DOHH2 (cell line): ENCODE results near the gene TEAD3.

Source experiments
- H3F3A ChIP-seq: fragments of 200-600 bp; sonication (generic), shearing (Covaris generic); 2 replicates; pipeline ENCODE4 v1.6.0; 2016; ENCODE audit warnings: antibody characterized with exemption, mild to moderate bottlenecking; ENCODE audit not compliant: control insufficient read depth, insufficient read depth
- H3K27ac ChIP-seq: fragments of 200-600 bp; sonication (generic); 2 replicates; pipeline ENCODE4 v1.5.1; 2014; ENCODE audit warnings: low read depth, mild to moderate bottlenecking, low read length, moderate library complexity
- H3K27me3 ChIP-seq: fragments of 200-600 bp; sonication (generic); 2 replicates; pipeline ENCODE4 v1.6.1; 2014; ENCODE audit warnings: mild to moderate bottlenecking, low read length, mixed read lengths; ENCODE audit not compliant: control insufficient read depth
- H3K36me3 ChIP-seq: fragments of 200-600 bp; sonication (generic); 2 replicates; pipeline ENCODE4 v1.6.1; 2014; ENCODE audit warnings: mild to moderate bottlenecking, low read length, moderate library complexity, mixed read lengths; ENCODE audit not compliant: control insufficient read depth
- H3K4me1 ChIP-seq: fragments of 200-600 bp; sonication (generic); 2 replicates; pipeline ENCODE4 v1.6.1; 2014; ENCODE audit warnings: mild to moderate bottlenecking, low read length, mixed read lengths; ENCODE audit not compliant: control insufficient read depth
- H3K4me2 ChIP-seq: fragments of 200-600 bp; sonication (generic); 2 replicates; pipeline ENCODE4 v1.6.0; 2014; ENCODE audit warnings: mild to moderate bottlenecking, low read length, moderate library complexity
- H3K4me3 ChIP-seq: fragments of 200-600 bp; sonication (generic); 2 replicates; pipeline ENCODE4 v1.5.1; 2014; ENCODE audit warnings: mild to moderate bottlenecking, low read length, mixed read lengths
- H3K79me2 ChIP-seq: fragments of 200-600 bp; sonication (generic); 2 replicates; pipeline ENCODE4 v1.6.1; 2014; ENCODE audit warnings: mild to moderate bottlenecking, low read length, mixed read lengths; ENCODE audit not compliant: control insufficient read depth
- H3K9me2 ChIP-seq: fragments of 200-600 bp; sonication (generic); replicated peaks from 2 replicates; pipeline ENCODE4 v1.6.1; 2014; ENCODE audit warnings: mild to moderate bottlenecking, low read length, mixed read lengths; ENCODE audit not compliant: control insufficient read depth
- H3K9me3 ChIP-seq: fragments of 200-600 bp; sonication (generic); 2 replicates; pipeline ENCODE4 v1.6.1; 2014; ENCODE audit warnings: antibody characterized with exemption, low read length, mixed read lengths; ENCODE audit not compliant: control insufficient read depth, insufficient read depth
- H4K20me1 ChIP-seq: fragments of 200-600 bp; sonication (generic); 2 replicates; pipeline ENCODE4 v1.6.0; 2014; ENCODE audit warnings: low read depth, mild to moderate bottlenecking, antibody characterized with exemption, low read length, moderate library complexity; ENCODE audit not compliant: control insufficient read depth, insufficient read depth
- EZH2phosphoT487 ChIP-seq: fragments of 200-600 bp; sonication (generic); IDR thresholded peaks from 2 replicates; pipeline ENCODE4 v1.6.1; 2017; ENCODE audit warnings: borderline replicate concordance, mild to moderate bottlenecking, antibody characterized with exemption, low read length, moderate library complexity, mixed read lengths
- TF ChIP-seq, protein P1 (sequence below): fragments of 200-600 bp; sonication (generic); IDR thresholded peaks from one replicate; pipeline ENCODE4 v1.5.1; 2014; ENCODE audit warnings: antibody characterized with exemption, mild to moderate bottlenecking, low read depth, low read length; ENCODE audit not compliant: poor library complexity, severe bottlenecking

Gene TEAD3

DNA sequence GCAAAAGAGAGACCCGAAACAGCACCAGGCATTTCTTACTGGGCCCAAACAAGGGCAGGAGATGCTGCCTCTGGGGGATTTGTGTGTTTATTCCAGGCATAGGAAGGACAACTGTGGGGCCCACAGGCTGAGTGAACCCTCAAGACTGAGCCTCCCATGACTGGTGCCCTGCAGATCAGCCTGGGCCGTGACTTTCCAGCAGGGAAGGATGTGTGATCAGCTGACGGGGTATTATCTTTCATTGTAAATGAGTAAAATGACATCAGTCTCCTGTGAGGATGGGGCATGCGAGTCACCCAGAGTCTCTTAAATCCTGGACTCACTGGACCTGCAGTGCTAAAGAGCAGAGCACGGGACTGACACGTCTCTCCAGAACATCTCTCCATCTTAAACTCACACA lies 3.9 kb upstream of the TEAD3 start:
- peaks cover 59% of the 10 kb centered on the region for H3K27me3 ChIP-seq
- no peak overlapping the region for H3K4me3 ChIP-seq
- H3F3A ChIP-seq = no peaks in the 10 kb centered on the region
- peaks cover 9% of the 10 kb centered on the region for H3K4me1 ChIP-seq
- no peaks in the 10 kb centered on the region for H4K20me1 ChIP-seq
- H3K79me2 ChIP-seq = no peaks in the 10 kb centered on the region
- no peaks in the 10 kb centered on the region for H3K9me3 ChIP-seq
- TF ChIP-seq, protein P1, sequence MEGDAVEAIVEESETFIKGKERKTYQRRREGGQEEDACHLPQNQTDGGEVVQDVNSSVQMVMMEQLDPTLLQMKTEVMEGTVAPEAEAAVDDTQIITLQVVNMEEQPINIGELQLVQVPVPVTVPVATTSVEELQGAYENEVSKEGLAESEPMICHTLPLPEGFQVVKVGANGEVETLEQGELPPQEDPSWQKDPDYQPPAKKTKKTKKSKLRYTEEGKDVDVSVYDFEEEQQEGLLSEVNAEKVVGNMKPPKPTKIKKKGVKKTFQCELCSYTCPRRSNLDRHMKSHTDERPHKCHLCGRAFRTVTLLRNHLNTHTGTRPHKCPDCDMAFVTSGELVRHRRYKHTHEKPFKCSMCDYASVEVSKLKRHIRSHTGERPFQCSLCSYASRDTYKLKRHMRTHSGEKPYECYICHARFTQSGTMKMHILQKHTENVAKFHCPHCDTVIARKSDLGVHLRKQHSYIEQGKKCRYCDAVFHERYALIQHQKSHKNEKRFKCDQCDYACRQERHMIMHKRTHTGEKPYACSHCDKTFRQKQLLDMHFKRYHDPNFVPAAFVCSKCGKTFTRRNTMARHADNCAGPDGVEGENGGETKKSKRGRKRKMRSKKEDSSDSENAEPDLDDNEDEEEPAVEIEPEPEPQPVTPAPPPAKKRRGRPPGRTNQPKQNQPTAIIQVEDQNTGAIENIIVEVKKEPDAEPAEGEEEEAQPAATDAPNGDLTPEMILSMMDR = no peak
- TF ChIP-seq EZH2phosphoT487 = no peak
- H3K36me3 ChIP-seq = no peaks in the 10 kb centered on the region
- H3K9me2 ChIP-seq = no peaks in the 10 kb centered on the region
- H3K27ac ChIP-seq = no peak overlapping the region
- no peak overlapping the region for H3K4me2 ChIP-seq

DNA sequence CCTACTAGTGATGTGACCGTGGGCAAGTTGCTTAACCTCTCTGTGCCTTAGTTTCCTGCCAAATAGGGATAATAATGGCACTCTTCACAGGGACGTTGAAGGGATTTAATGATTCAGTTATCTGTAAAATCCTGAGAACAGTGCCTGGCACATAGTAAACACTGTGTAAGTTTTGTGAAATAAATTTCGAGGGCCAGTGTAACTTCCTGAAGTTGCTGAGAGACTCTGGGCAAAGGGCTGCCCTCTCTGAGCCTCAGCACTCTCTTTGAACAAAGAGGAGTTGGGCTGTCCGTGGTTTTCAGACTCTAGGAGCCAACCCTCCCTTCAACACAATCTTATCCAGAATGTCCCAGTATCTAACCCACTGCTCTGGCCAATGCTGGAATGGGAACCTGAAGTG lies 2.5 kb upstream of the TEAD3 start:
- Histone ChIP-seq H3K4me2 (no peak overlapping the region), H3K36me3 (no peaks in the 10 kb centered on the region), H3K79me2 (no peaks in the 10 kb centered on the region), H3K4me3 (no peak overlapping the region), H3K27me3 (peaks cover 73% of the 10 kb centered on the region), H3F3A (no peaks in the 10 kb centered on the region), H4K20me1 (peaks cover 5% of the 10 kb centered on the region; the same call in 1 of the 2 replicates), H3K9me2 (no peaks in the 10 kb centered on the region), H3K9me3 (no peaks in the 10 kb centered on the region), H3K4me1 (peaks cover 12% of the 10 kb centered on the region), H3K27ac (no peak overlapping the region)
- TF ChIP-seq, protein P1 = no peak
- no peak for TF ChIP-seq EZH2phosphoT487

DNA sequence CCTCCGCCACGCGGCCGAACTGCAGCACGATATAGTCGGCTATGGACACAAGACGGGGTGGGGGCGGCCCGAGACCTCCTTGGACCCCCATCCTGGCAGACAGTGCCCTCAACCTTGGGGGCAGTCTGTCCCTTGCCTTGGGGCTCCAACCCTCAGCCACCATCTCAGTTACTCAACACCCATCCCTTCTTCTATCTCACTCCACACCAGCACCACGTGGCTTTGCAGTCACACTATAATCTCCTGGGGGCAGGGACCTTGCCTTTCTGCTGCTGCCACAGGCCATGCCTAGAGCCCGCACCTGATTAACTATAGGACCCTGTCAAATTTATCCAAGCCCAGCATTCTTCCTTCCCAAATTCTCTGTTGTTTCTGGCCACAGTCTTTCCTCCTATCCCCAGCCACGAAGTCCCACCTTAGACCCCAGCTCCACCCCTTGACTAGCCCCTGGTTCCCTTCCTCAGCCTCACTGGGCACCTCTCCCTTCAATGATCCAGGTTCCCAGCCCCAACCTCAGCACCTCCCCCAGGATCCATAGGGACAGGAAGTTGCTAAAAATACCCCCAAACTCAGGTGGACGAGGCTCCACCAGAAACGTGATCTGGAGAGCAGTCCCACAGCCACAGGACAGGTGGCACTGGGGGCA lies 1.7 kb upstream of the TEAD3 start:
- H3K4me2 ChIP-seq = no peak overlapping the region; the same call in 1 of the 2 replicates
- H3K4me1 ChIP-seq = peaks cover 19% of the 10 kb centered on the region
- H3K4me3 ChIP-seq = no peak overlapping the region

More for the DNA sequence above, 1.7 kb upstream of the TEAD3 start:
- Histone ChIP-seq H3K9me2 (no peaks in the 10 kb centered on the region), H3K27me3 (peaks cover 73% of the 10 kb centered on the region), H3K9me3 (no peaks in the 10 kb centered on the region), H3F3A (no peaks in the 10 kb centered on the region), H4K20me1 (peaks cover 5% of the 10 kb centered on the region; the same call in 1 of the 2 replicates), H3K36me3 (no peaks in the 10 kb centered on the region), H3K79me2 (no peaks in the 10 kb centered on the region), H3K27ac (no peak overlapping the region)
- TF ChIP-seq EZH2phosphoT487 = no peak
- TF ChIP-seq, protein P1 = no peak
